Vagina (tissue), 2 donors: ENCODE data around the gene ZMIZ1.

Experiments
- POLR2A ChIP-seq, 2 donors: fragments of 450-650 bp; IDR thresholded peaks; one replicate each; pipeline ENCODE4 v1.6.1; 2017; ENCODE audit warnings: antibody characterized with exemption in 2 of 2, mild to moderate bottlenecking in 2 of 2, moderate library complexity in 2 of 2
- TF ChIP-seq, protein P1 (sequence below), 3 experiments: fragments of 450-650 bp in 2 of 3; fragments of 200-600 bp in 1 of 3; sonication (generic) in 1 of 3; IDR thresholded peaks; one replicate each; pipeline ENCODE4 v1.5.1; 2017 to 2019; ENCODE audit warnings: antibody characterized with exemption in 3 of 3, mild to moderate bottlenecking in 2 of 3, moderate library complexity in 2 of 3

DNA sequence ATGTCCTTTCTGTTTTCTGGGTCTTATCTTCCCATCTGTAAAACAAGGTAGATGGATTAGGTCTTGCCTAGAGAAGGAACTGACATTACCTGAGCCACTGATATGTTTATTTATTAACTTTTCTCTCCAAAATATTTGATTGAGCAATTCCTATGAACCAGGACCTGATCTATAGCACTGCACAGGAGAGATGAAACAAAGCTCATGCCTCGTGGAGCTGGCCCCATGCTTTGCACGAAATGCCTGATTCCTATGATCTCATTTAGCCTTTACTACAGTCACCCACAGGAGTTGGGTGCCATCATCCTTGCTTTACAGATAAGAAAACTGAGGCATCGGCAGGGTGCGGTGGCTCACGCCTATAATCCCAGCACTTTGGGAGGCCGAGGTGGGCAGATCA, 48.2 kb upstream of the ZMIZ1 start:
- TF ChIP-seq, protein P1, sequence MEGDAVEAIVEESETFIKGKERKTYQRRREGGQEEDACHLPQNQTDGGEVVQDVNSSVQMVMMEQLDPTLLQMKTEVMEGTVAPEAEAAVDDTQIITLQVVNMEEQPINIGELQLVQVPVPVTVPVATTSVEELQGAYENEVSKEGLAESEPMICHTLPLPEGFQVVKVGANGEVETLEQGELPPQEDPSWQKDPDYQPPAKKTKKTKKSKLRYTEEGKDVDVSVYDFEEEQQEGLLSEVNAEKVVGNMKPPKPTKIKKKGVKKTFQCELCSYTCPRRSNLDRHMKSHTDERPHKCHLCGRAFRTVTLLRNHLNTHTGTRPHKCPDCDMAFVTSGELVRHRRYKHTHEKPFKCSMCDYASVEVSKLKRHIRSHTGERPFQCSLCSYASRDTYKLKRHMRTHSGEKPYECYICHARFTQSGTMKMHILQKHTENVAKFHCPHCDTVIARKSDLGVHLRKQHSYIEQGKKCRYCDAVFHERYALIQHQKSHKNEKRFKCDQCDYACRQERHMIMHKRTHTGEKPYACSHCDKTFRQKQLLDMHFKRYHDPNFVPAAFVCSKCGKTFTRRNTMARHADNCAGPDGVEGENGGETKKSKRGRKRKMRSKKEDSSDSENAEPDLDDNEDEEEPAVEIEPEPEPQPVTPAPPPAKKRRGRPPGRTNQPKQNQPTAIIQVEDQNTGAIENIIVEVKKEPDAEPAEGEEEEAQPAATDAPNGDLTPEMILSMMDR (IDR thresholded peaks at IDR 0.05), result no peak
- TF ChIP-seq POLR2A (IDR thresholded peaks at IDR 0.05), result no peak
